Colonic mucosa (tissue), 4 donors: ENCODE results near the gene NPY. TPM values are rescaled to one million over a fixed set of nuclear protein-coding genes. Genes with fewer than 3 reads are reported as not detected.
"Not testable (repeated sequence)": the region's sequence is repeated elsewhere in the genome, so short reads cannot be mapped to it uniquely, and the experiment has no call there.

ENCODE experiments used
- DNase-seq: peaks from one replicate; pipeline ENCODE4 v3.0.0-alpha.2; 2020
- H3K27ac ChIP-seq: fragments of 200-600 bp; one replicate; pipeline ENCODE4 v1.8.0; 2021
- H3K27me3 ChIP-seq: fragments of 200-600 bp; one replicate; pipeline ENCODE4 v1.8.0; 2021
- H3K36me3 ChIP-seq: fragments of 200-600 bp; one replicate; pipeline ENCODE4 v1.8.0; 2021
- H3K4me1 ChIP-seq: fragments of 200-600 bp; one replicate; pipeline ENCODE4 v1.8.0; 2021; ENCODE audit warnings: mild to moderate bottlenecking
- H3K4me3 ChIP-seq: fragments of 200-600 bp; one replicate; pipeline ENCODE4 v1.8.0; 2021
- H3K9ac ChIP-seq, 2 donors: one replicate each; pipeline ENCODE4 v1.7.0; 2013; ENCODE audit warnings: control low read depth in 2 of 2, low read depth in 2 of 2, low read length in 2 of 2
- H3K9me3 ChIP-seq: fragments of 200-600 bp; one replicate; pipeline ENCODE4 v1.8.0; 2021
- intact Hi-C: fragments of 100-400 bp; cut with DNase I; formaldehyde crosslinking; loops from one replicate; pipeline ENCODE4 v1.14.1; 2022
- total RNA-seq, 2 donors: library from RNA; stranded (reverse); fragmentation: NEBNext Ultra II Directional in 1 of 2; extraction: Animal tissue kit (Norgen Biotek cat#: 25700) in 1 of 2; gene quantifications; one replicate each; pipeline ENCODE4 v1.2.1, GENCODE V29; 2021
- TF ChIP-seq, protein P1 (sequence below): fragments of 200-600 bp; IDR thresholded peaks from one replicate; pipeline ENCODE4 v1.8.0; 2022; ENCODE audit warnings: antibody characterized with exemption, mild to moderate bottlenecking
- donor health status: healthy.
- donor health status: DM: no; HTN: no; CAD: no.
- donor health status: DM: no; HTN: no; CAD: no.

NPY gene
- total RNA-seq, 2 donors from 2014 or later: not detected

DNA sequence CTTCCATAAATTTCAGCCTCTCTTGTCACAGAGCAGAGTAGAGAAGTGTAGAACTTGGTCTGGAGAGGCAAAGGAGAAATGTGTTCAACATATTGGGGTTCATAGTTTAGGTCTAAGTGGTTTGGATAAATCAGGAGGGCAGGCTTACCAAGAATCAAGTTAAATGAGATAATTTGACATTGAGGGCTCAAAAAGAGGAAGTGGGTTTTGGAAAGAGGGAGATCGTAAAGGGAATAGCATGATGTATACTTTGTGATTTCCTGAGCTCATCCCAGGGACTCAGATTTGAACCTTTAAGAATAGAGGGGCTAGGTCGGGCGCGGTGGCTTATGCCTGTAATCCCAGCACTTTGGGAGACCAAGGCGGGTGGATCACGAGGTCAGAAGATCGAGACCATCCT is 34.7 kb upstream of the NPY start:
- H3K4me3 ChIP-seq: no peak overlapping the region
- H3K4me1 ChIP-seq: no peaks in the 10 kb centered on the region
- H3K36me3 ChIP-seq: no peaks in the 10 kb centered on the region
- DNase-seq: no peak
- TF ChIP-seq, protein P1, sequence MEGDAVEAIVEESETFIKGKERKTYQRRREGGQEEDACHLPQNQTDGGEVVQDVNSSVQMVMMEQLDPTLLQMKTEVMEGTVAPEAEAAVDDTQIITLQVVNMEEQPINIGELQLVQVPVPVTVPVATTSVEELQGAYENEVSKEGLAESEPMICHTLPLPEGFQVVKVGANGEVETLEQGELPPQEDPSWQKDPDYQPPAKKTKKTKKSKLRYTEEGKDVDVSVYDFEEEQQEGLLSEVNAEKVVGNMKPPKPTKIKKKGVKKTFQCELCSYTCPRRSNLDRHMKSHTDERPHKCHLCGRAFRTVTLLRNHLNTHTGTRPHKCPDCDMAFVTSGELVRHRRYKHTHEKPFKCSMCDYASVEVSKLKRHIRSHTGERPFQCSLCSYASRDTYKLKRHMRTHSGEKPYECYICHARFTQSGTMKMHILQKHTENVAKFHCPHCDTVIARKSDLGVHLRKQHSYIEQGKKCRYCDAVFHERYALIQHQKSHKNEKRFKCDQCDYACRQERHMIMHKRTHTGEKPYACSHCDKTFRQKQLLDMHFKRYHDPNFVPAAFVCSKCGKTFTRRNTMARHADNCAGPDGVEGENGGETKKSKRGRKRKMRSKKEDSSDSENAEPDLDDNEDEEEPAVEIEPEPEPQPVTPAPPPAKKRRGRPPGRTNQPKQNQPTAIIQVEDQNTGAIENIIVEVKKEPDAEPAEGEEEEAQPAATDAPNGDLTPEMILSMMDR: no peak
- no peak overlapping the region for H3K9ac ChIP-seq
- no peaks in the 10 kb centered on the region for H3K9me3 ChIP-seq
- intact Hi-C loops: no loop called here
- no peak overlapping the region for H3K27ac ChIP-seq
- no peaks in the 10 kb centered on the region for H3K27me3 ChIP-seq

DNA sequence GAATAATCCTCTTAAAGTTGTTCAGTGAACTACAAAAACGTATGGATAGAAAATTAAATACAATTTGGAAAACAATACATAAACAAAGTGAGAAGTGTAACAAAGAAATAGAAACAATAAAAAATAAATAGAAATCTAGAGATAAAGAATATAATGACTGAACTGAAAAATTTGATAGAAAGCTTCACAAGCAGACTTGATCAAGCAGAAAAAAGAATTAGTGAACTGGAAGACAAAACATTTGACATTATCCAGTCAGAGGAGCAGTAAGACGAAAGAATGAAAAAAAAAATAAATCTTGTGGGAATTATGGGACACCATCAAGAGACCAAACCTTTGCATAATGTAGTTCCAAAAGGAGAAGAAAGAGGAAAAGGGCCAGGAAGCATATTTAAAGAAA is 32.4 kb upstream of the NPY start:
- Histone ChIP-seq H3K9ac (no peak overlapping the region), H3K4me1 (no peaks in the 10 kb centered on the region), H3K27ac (no peak overlapping the region), H3K4me3 (no peak overlapping the region), H3K36me3 (no peaks in the 10 kb centered on the region), H3K27me3 (no peaks in the 10 kb centered on the region), H3K9me3 (no peaks in the 10 kb centered on the region)
- TF ChIP-seq, protein P1: no peak
- DNase-seq: no peak
- intact Hi-C loops: no loop called here

DNA sequence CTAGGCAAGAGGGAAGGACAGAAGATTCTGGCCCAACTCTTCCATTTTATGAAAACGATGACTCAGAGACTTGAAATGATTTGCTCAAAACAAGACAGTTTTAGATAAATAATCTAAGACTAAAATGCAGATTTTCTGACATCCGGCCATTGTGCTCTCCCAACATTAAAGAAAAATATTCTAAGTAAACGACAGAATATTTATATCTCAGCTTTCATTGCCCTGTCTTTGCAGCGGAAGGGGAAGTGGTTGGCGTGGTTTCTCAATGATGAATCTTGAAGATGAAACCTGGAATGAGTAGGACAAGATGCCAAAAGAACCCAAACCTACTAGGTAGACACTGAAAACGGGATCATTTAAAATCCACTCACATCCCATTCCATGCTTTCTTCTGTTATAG is 28.9 kb upstream of the NPY start:
- no peak overlapping the region for H3K4me3 ChIP-seq
- no peak for DNase-seq
- H3K9me3 ChIP-seq: no peaks in the 10 kb centered on the region
- H3K27me3 ChIP-seq: no peaks in the 10 kb centered on the region
- no peaks in the 10 kb centered on the region for H3K36me3 ChIP-seq
- intact Hi-C loops: no loop called here
- no peak overlapping the region for H3K9ac ChIP-seq
- H3K27ac ChIP-seq: no peak overlapping the region
- TF ChIP-seq, protein P1: no peak
- no peaks in the 10 kb centered on the region for H3K4me1 ChIP-seq

GRCh38 chr7:24258324-24258723 is 25.7 kb upstream of the NPY start:
- H3K9ac ChIP-seq, H3K4me1 ChIP-seq, H3K36me3 ChIP-seq, DNase-seq, H3K4me3 ChIP-seq, H3K27ac ChIP-seq, intact Hi-C loops, H3K9me3 ChIP-seq, H3K27me3 ChIP-seq: not testable (repeated sequence)

DNA sequence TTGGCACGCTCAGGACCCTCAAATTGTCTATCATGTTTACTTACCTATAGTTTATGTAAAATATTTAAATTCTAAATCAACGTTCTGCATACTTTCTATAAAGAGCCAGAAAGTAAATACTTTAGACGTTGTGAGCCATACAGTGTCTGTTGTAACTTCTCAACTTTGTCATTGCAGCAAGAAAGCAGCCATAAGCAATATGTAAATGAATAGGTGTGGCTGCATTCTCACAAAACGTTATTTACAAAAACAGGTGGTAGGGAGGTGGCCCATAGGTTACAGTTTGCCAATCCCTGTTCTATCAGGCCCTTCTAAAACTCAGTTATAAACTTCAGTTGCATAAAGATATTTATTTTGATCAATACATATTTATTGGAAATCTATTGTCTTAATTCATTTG is 12.1 kb upstream of the NPY start:
- no peak overlapping the region for H3K9ac ChIP-seq
- no peaks in the 10 kb centered on the region for H3K9me3 ChIP-seq
- H3K4me1 ChIP-seq: no peaks in the 10 kb centered on the region
- H3K27me3 ChIP-seq: no peaks in the 10 kb centered on the region
- no peak for DNase-seq
- H3K4me3 ChIP-seq: no peak overlapping the region
- TF ChIP-seq, protein P1: no peak
- intact Hi-C loops: no loop called here
- no peaks in the 10 kb centered on the region for H3K36me3 ChIP-seq
- no peak overlapping the region for H3K27ac ChIP-seq

DNA sequence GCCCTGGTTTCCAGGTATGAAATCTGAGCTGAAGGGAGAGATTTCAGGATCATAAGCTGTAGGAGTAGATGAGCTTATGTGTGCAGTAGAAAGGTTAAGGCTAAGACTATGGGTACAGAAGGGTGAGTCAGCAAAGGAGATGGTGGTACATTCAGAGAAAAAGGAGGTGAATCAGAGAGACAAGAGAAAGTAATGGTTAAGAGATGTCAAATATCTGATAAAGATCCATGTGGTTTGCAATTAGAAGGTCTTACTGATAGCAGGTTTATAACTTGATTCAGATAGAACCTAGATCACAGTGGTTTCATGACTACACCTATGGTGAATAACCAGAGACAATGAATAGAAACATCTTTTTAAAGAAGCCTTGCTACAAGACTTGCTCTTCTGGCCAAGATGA is 4.5 kb upstream of the NPY start:
- TF ChIP-seq, protein P1: no peak
- intact Hi-C loops: no loop called here
- Histone ChIP-seq H3K27ac (no peak overlapping the region), H3K4me3 (no peak overlapping the region), H3K9me3 (no peaks in the 10 kb centered on the region), H3K27me3 (peaks cover 14% of the 10 kb centered on the region), H3K36me3 (no peaks in the 10 kb centered on the region), H3K9ac (no peak overlapping the region), H3K4me1 (no peaks in the 10 kb centered on the region)
- DNase-seq: no peak
